ENCODE measurements around the gene SON.
A peak's percentile ranks its signal among the peaks of the same experiment; 100 is the strongest.
"Not testable (repeated sequence)": the region's sequence is repeated elsewhere in the genome, so short reads cannot be mapped to it uniquely, and the experiment has no call there.

Gene SON

GRCh38 chr21:33578959-33579542, 36.2 kb downstream of the SON start:
- peaks cover 4% of the 10 kb centered on the region for H3K4me1 ChIP-seq (ENCODE audit: control insufficient read depth, insufficient read depth, low read length)
- no peak overlapping the region for H3K9ac ChIP-seq (ENCODE audit: low read depth, low read length)
- H3K9me3 ChIP-seq (replicated peaks; ENCODE audit: low read length): no peaks in the 10 kb centered on the region
- H3K4me3 ChIP-seq (ENCODE audit: low read length): no peak overlapping the region
- no peaks in the 10 kb centered on the region for H3K27me3 ChIP-seq (ENCODE audit: control insufficient read depth, insufficient read depth, low read length)
- H3K4me2 ChIP-seq (ENCODE audit: low read length): no peak overlapping the region
- H3K36me3 ChIP-seq (ENCODE audit: insufficient read depth, low read length): peaks cover 56% of the 10 kb centered on the region

- no peak overlapping the region for H3K4me3 ChIP-seq (ENCODE audit: low read length)
- H3K27me3 ChIP-seq (ENCODE audit: control insufficient read depth, insufficient read depth, low read length): no peaks in the 10 kb centered on the region
- no peak overlapping the region for H3K4me2 ChIP-seq (ENCODE audit: low read length)
- peaks cover 13% of the 10 kb centered on the region for H3K36me3 ChIP-seq (ENCODE audit: insufficient read depth, low read length)
- H3K9me3 ChIP-seq (replicated peaks; ENCODE audit: low read length): no peaks in the 10 kb centered on the region
- H3K4me1 ChIP-seq (ENCODE audit: control insufficient read depth, insufficient read depth, low read length): peaks cover 10% of the 10 kb centered on the region
- no peak overlapping the region for H3K9ac ChIP-seq (ENCODE audit: low read depth, low read length)
Observed at GRCh38 chr21:33584455-33584854, 41.6 kb downstream of the SON start.

GRCh38 chr21:33586927-33587326, 44.1 kb downstream of the SON start:
- Histone ChIP-seq H3K9me3 (replicated peaks; ENCODE audit: low read length) (no peaks in the 10 kb centered on the region), H3K36me3 (ENCODE audit: insufficient read depth, low read length) (peaks cover 9% of the 10 kb centered on the region), H3K9ac (ENCODE audit: low read depth, low read length) (peak overlapping the region; percentile 97), H3K4me1 (ENCODE audit: control insufficient read depth, insufficient read depth, low read length) (peaks cover 10% of the 10 kb centered on the region), H3K4me3 (ENCODE audit: low read length) (peak overlapping the region; percentile 97), H3K27me3 (ENCODE audit: control insufficient read depth, insufficient read depth, low read length) (no peaks in the 10 kb centered on the region), H3K4me2 (ENCODE audit: low read length) (peak overlapping the region; percentile 87)

GRCh38 chr21:33587792-33588484, 45.1 kb downstream of the SON start:
- Histone ChIP-seq H3K27me3 (ENCODE audit: control insufficient read depth, insufficient read depth, low read length) (no peaks in the 10 kb centered on the region), H3K9ac (ENCODE audit: low read depth, low read length) (peak overlapping the region; percentile 97), H3K4me3 (ENCODE audit: low read length) (peak overlapping the region; percentile 97), H3K36me3 (ENCODE audit: insufficient read depth, low read length) (peaks cover 9% of the 10 kb centered on the region), H3K9me3 (replicated peaks; ENCODE audit: low read length) (no peaks in the 10 kb centered on the region), H3K4me2 (ENCODE audit: low read length) (peak overlapping the region; percentile 87), H3K4me1 (ENCODE audit: control insufficient read depth, insufficient read depth, low read length) (peaks cover 10% of the 10 kb centered on the region)

GRCh38 chr21:33588485-33589335, 45.9 kb downstream of the SON start, which contains the start of gene DONSON:
TSS of gene DONSON (minus strand) at chr21:33588684. CDS start at chr21:33588641, 43 bp downstream.
- Histone ChIP-seq H3K9me3 (replicated peaks; ENCODE audit: low read length) (no peaks in the 10 kb centered on the region), H3K36me3 (ENCODE audit: insufficient read depth, low read length) (peaks cover 4% of the 10 kb centered on the region), H3K9ac (ENCODE audit: low read depth, low read length) (peak within 1 kb of the TSS; percentile 97), H3K4me1 (ENCODE audit: control insufficient read depth, insufficient read depth, low read length) (peaks cover 10% of the 10 kb centered on the region), H3K4me3 (ENCODE audit: low read length) (peak within 1 kb of the TSS; percentile 97), H3K4me2 (ENCODE audit: low read length) (peak within 1 kb of the TSS; percentile 87), H3K27me3 (ENCODE audit: control insufficient read depth, insufficient read depth, low read length) (no peaks in the 10 kb centered on the region)

- H3K4me2 ChIP-seq (ENCODE audit: low read length): no peak overlapping the region
- no peaks in the 10 kb centered on the region for H3K27me3 ChIP-seq (ENCODE audit: control insufficient read depth, insufficient read depth, low read length)
- peaks cover 56% of the 10 kb centered on the region for H3K36me3 ChIP-seq (ENCODE audit: insufficient read depth, low read length)
- no peaks in the 10 kb centered on the region for H3K4me1 ChIP-seq (ENCODE audit: control insufficient read depth, insufficient read depth, low read length)
- no peaks in the 10 kb centered on the region for H3K9me3 ChIP-seq (replicated peaks; ENCODE audit: low read length)
- H3K4me3 ChIP-seq (ENCODE audit: low read length): no peak overlapping the region
- no peak overlapping the region for H3K9ac ChIP-seq (ENCODE audit: low read depth, low read length)
Observed at GRCh38 chr21:33598051-33598450, 55.2 kb downstream of the SON start.

GRCh38 chr21:33608559-33608958, 65.7 kb downstream of the SON start:
- Histone ChIP-seq H3K9ac (ENCODE audit: low read depth, low read length) (no peak overlapping the region), H3K4me2 (ENCODE audit: low read length) (no peak overlapping the region), H3K4me1 (ENCODE audit: control insufficient read depth, insufficient read depth, low read length) (no peaks in the 10 kb centered on the region), H3K27me3 (ENCODE audit: control insufficient read depth, insufficient read depth, low read length) (no peaks in the 10 kb centered on the region), H3K4me3 (ENCODE audit: low read length) (no peak overlapping the region), H3K36me3 (ENCODE audit: insufficient read depth, low read length) (peaks cover 23% of the 10 kb centered on the region), H3K9me3 (replicated peaks; ENCODE audit: low read length) (no peaks in the 10 kb centered on the region)

- Histone ChIP-seq H3K9me3 (replicated peaks; ENCODE audit: low read length) (no peaks in the 10 kb centered on the region), H3K4me3 (ENCODE audit: low read length) (no peak overlapping the region), H3K36me3 (ENCODE audit: insufficient read depth, low read length) (peaks cover 22% of the 10 kb centered on the region), H3K27me3 (ENCODE audit: control insufficient read depth, insufficient read depth, low read length) (no peaks in the 10 kb centered on the region), H3K4me1 (ENCODE audit: control insufficient read depth, insufficient read depth, low read length) (no peaks in the 10 kb centered on the region), H3K9ac (ENCODE audit: low read depth, low read length) (no peak overlapping the region), H3K4me2 (ENCODE audit: low read length) (no peak overlapping the region)
Observed at GRCh38 chr21:33611006-33611744, 68.3 kb downstream of the SON start.

GRCh38 chr21:33617565-33617964, 74.7 kb downstream of the SON start:
- H3K27me3 ChIP-seq (ENCODE audit: control insufficient read depth, insufficient read depth, low read length); H3K9me3 ChIP-seq (replicated peaks; ENCODE audit: low read length); H3K4me1 ChIP-seq (ENCODE audit: control insufficient read depth, insufficient read depth, low read length); H3K4me2 ChIP-seq (ENCODE audit: low read length); H3K4me3 ChIP-seq (ENCODE audit: low read length); H3K9ac ChIP-seq (ENCODE audit: low read depth, low read length): not testable (repeated sequence)
- peaks cover 29% of the 10 kb centered on the region for H3K36me3 ChIP-seq (ENCODE audit: insufficient read depth, low read length)

GRCh38 chr21:33618407-33618806, 75.6 kb downstream of the SON start:
- peaks cover 24% of the 10 kb centered on the region for H3K36me3 ChIP-seq (ENCODE audit: insufficient read depth, low read length)
- no peaks in the 10 kb centered on the region for H3K27me3 ChIP-seq (ENCODE audit: control insufficient read depth, insufficient read depth, low read length)
- H3K4me3 ChIP-seq (ENCODE audit: low read length): no peak overlapping the region
- no peaks in the 10 kb centered on the region for H3K9me3 ChIP-seq (replicated peaks; ENCODE audit: low read length)
- H3K4me2 ChIP-seq (ENCODE audit: low read length): no peak overlapping the region
- H3K9ac ChIP-seq (ENCODE audit: low read depth, low read length): no peak overlapping the region
- no peaks in the 10 kb centered on the region for H3K4me1 ChIP-seq (ENCODE audit: control insufficient read depth, insufficient read depth, low read length)

- H3K4me1 ChIP-seq (ENCODE audit: control insufficient read depth, insufficient read depth, low read length): no peaks in the 10 kb centered on the region
- H3K4me2 ChIP-seq (ENCODE audit: low read length): no peak overlapping the region
- H3K9ac ChIP-seq (ENCODE audit: low read depth, low read length): no peak overlapping the region
- peaks cover 25% of the 10 kb centered on the region for H3K36me3 ChIP-seq (ENCODE audit: insufficient read depth, low read length)
- H3K9me3 ChIP-seq (replicated peaks; ENCODE audit: low read length): no peaks in the 10 kb centered on the region
- H3K4me3 ChIP-seq (ENCODE audit: low read length): no peak overlapping the region
- no peaks in the 10 kb centered on the region for H3K27me3 ChIP-seq (ENCODE audit: control insufficient read depth, insufficient read depth, low read length)
Observed at GRCh38 chr21:33619726-33620125, 76.9 kb downstream of the SON start.

All from skeletal muscle satellite cell (primary cell).